ENCODE data around the gene ARL16.

DNA sequence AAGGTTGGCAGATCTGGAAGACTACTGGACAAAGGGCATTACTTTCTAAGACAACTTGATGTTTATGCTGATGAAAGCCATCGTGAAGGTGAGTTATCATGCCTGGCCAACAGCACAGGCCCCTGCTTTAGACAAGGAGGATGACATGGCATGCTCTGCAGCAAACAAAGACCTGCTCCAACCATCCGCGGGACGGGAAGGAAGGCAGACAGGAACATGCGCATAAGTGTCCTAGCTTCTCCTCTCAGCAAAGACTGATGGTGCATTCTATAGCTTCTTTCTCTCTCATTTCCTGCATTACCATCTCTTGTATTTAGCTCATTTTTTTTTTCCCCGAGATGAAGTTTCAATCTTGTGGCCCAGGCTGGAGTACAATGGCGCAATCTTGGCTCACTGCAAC is 52.1 kb downstream of the ARL16 start:
- no peak for TF ChIP-seq TARDBP (IDR thresholded peaks at IDR 0.05)
- no peak for TF ChIP-seq SP1 (IDR thresholded peaks at IDR 0.05)
- no peak for TF ChIP-seq BHLHE40 (IDR thresholded peaks at IDR 0.05; ENCODE audit: borderline replicate concordance)
- TF ChIP-seq HDGF (IDR thresholded peaks at IDR 0.05; ENCODE audit: borderline replicate concordance), result no peak
- no peak for TF ChIP-seq ELF4 (IDR thresholded peaks at IDR 0.05)
- TF ChIP-seq FOXM1 (IDR thresholded peaks at IDR 0.05; ENCODE audit: borderline replicate concordance), result no peak
- TF ChIP-seq FOXA1 (IDR thresholded peaks at IDR 0.05), result no peak
- no peak for TF ChIP-seq ZNF384 (IDR thresholded peaks at IDR 0.05)
- no peak for TF ChIP-seq PKNOX1 (IDR thresholded peaks at IDR 0.05)
- no peak for TF ChIP-seq FOXK2 (IDR thresholded peaks at IDR 0.05)

All from HEK293T (cell line).